Stimulated activated naive CD8-positive, alpha-beta T cell treated with anti-CD3 and anti-CD28 coated beads, Interleukin-15, Interleukin-2, amounts not matched to agents 100 U/mL and 50 U/mL, for 24 hours (primary cell): ENCODE measurements around the gene PLXNC1.

Source experiments
- ATAC-seq: fragments of 150-1000 bp; cut with Tn5 transposase; one replicate; pipeline ENCODE4 v1.10.0; 2021
- DNase-seq: peaks from one replicate; pipeline ENCODE4 v3.0.0; 2021

Gene PLXNC1

DNA sequence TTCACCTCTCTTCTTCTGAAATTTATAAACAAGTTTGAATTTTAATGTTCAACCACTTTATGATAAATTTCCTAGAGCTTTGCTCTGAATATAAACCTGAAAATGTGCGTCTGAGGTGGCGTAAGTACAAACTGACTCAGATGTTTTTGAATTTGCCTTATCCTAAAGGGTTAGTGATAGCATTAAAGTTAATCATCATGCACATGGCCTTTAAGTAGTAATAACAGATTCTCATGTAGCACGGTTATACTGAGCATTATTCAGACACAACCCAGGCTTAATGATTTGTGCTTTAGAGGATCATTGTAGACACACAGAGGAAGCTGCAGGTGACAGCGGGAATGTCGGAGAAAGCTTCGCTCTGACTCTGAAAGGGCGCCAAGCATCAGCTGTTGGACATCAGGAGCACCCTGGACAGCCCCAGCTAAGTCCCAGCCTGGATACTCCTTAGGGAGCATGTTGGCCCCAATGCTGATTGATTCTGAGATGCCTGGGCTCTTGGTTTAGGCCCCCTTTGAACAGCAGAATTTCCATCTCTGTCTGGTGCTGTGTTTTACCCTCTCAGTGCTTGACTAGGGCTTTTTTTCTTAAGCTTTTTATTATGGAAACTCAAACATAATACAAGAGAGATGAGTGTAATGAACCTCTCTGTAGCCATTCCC is 91.1 kb downstream of the PLXNC1 start:
- ATAC-seq = no peak
- DNase-seq = no peak

DNA sequence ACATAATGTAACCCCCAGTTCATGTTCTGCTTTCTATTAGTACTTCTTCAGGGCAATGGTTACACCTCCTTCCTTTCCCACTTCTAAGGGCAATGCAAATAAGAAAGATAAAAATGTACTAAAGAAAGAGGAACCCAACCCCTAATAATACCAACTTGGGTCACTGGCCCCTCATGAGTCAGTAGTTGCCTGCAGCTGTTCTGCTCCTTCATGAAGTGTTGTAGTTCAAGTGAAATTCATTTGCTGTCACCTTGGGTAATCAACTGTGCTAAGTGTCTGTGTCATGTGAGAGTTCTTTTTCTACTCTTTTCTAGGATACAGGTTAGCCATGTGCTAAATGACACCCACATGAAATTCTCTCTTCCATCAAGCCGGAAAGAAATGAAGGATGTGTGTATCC is 91.8 kb downstream of the PLXNC1 start:
- DNase-seq = no peak
- peak; percentile 12 for ATAC-seq

DNA sequence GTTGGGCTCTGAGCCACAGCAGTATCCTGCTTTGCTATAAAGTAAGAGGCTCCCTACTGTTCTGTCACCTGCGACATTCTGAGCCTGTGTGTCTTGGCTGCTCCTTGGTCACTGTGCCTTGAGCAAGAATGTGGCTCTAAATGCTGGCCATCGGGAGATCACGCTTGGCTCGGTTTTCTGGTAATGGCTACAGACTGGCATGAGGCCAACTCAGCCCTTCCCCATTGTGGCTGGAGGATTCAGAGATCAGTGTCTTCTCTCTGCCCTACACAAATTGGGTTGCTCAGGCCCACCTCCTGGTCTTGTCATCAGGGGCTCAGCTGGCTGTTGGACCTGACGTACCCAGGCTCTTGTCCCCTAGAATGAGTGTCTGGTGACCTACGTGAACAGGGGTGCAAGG is 94.5 kb downstream of the PLXNC1 start:
- ATAC-seq = no peak
- no peak for DNase-seq

DNA sequence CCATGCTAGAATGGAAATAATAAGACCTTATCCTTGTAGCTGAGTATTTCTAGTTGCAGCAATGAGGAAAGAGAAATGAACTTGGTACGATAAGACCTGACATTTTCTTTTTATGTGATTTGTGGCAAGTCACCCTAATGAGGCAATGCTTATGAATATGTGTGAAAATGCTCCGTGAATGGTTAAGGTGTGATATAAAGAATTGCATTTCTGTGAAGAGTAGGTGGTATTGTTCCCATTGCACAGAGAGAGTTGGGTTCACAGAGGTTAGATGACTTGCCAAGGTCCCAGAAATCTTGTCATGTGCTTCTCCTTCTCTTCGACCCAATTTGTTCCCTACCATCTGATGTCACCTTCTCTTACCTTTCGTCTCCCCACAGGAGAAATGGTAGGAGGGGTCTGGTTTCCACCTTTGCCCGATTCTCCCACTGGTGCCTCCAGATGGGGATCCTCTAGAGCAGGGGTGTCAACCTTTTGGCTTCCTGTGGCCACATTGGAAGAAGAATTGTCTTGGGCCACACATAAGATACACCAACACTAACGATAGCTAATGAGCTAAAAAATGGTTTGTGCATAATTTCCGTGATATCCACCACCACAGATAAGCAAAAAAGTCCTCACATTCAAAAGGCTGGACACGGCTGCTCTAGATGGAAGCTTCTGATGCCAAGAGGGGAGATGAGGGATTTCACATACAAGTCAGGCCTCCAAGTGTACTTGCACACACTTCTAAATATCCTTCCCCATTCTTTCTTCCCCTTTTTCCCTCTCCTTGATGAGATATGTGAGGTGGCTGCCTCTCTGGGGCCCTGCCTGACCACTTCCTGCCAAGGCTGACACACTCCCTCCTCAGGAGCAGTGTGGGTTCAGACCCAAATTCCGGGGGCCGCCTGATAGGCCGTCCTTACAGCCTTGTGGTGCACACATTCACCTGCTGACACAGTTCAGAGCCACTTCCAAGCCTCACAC is 96.1 kb downstream of the PLXNC1 start:
- DNase-seq = peak; percentile 75
- ATAC-seq = peak; percentile 94

DNA sequence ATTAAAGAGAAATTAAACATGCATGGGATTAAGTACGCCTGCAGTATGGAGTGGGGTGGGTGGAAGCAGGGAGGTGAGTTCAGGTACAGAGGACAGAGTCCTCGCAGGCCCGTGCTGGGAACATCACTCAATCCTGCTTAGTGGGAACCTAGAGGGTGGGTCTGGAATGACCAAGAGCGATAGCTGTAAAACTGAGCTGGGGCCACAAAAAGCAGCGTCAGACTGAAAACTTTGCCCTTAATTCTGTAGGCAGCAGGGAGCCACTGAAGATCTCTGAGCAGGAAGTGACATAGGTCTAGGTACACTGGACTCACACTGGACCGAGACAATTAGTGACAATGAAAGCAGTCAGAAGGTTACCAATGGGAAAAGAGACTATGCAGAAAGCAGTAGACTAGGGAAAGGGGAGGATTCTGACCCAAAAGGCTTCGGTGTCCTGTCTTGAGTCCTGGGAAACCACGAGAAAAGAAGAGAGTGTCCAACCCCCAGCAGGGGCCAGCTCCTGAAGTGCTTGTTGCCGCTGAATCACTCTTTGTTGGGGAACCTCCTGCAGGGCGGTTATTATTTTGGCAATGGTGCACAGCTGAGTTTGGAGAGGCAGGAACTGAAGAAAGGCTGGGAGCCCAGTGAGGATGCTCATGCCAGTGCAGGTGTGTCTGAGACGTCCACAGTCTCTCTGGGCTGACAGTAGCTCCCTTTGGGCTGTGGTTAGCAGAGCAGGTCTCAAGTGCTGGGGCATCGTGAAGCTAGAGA is 97.4 kb downstream of the PLXNC1 start:
- DNase-seq (no peak), ATAC-seq (no peak)

DNA sequence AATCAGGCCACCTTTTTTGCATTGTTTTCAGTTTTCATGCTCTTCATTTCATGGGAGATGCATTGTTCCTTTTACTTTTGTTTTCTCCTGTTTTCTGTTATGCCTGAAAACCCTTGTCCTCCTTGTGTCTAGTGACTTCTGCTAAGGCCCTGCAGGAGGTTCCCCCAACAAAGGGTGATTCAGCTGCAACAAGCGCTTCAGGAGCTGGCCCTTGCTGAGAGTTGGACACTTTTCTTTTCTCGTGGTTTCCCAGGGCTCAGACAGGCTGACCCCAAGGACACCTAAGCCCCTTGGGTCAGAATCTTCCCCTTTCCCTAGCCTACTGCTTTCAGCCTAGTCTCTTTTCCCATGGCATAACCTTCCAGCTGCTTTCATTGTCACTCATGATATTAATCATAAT is 98.9 kb downstream of the PLXNC1 start:
- DNase-seq (no peak), ATAC-seq (no peak)

DNA sequence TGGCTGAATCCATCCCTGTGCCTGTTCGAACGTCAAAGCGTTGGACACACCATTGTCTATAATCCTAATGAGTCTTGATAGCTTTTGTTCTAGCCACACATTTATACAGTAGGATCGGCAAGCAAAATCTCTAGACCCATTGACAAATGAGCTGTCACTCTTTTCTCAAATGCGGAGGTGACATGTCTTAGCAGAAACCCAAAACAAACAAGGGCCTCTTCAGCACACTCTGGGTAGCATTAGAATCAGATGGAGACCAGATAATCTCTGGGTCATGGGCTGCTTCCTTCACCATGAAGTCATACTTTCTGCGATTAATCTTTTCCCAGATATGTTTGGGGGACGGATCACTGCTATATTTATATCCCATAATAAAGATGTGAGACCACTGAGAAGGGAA is 100.2 kb downstream of the PLXNC1 start:
- ATAC-seq (no peak), DNase-seq (no peak)

DNA sequence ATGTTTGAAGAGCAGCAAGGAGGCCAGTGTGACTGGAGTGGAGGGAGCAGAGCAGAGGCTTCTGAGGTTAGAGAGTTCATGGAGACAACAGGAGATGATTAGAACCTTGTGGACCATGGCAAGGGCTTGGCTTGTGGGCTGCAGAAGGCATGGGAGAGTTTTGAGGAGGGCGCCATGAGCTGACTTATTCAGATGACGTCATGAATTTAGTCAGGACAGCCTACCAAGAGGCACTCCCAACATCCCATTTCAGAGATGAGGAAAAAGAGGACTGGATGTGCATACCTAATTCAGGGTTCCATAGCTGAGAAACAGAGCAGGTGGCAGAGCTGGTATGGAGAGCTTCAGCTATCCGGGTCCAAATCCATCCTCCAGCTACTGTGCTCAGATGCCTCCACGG is 101.8 kb downstream of the PLXNC1 start:
- DNase-seq (no peak), ATAC-seq (no peak)

DNA sequence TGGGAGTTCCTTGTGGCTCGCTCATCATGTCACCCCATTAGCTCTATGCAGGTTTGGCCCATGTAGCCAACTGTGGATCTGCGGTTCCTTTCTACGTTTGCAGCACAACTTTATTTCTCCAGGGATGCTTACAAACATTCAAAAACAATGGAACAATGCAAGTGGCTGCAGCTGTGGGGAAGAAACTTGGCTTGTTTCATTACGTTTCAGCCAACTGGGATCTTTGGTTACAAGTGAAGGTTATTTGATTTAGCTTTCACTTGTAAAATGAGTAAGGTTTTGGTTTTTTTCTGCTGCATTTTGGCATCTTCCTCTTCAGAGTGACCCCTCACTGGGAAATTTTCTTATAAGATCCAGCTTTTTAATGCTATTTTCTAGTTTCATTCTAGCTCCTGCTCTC is 105.9 kb downstream of the PLXNC1 start:
- no peak for ATAC-seq

DNA sequence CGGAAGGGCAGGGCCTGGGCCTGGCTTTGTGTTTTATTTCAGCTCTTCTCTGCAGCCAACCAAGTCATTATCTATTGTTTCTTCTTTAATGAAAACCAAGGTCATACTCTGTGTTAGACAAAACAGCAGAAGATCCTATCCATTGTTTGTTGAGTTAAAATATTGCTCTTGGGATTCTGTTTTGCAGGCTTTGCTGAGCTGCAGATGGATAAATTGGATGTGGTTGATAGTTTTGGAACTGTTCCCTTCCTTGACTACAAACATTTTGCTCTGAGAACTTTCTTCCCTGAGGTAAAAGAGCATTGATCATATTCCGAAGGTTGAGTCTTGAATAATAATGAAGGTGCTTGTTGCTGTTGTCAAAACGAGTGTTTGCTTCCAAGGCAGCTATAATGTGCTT is 106.6 kb downstream of the PLXNC1 start:
- no peak for ATAC-seq
- DNase-seq = no peak

More for the DNA sequence above, 105.9 kb downstream of the PLXNC1 start:
- DNase-seq = no peak

DNA sequence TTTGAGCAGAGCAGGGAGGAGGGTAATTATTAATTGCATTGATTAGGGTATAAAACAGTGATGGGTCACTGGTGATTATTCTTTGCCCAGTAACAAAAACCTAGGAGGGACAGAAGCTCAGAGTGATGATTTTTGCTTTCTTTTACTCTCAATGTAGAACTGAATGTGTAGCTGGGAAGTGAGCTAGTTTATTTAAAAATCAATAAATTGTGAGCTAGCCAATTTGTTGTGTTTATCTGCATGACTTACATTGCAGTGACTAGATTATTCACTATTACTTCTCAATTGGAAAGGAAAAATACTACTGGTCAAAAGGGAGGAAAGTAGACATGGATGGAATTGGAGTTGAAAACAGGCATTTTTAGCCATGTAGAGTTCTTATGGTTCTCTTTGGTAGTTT is 107.1 kb downstream of the PLXNC1 start:
- DNase-seq = no peak
- no peak for ATAC-seq

DNA sequence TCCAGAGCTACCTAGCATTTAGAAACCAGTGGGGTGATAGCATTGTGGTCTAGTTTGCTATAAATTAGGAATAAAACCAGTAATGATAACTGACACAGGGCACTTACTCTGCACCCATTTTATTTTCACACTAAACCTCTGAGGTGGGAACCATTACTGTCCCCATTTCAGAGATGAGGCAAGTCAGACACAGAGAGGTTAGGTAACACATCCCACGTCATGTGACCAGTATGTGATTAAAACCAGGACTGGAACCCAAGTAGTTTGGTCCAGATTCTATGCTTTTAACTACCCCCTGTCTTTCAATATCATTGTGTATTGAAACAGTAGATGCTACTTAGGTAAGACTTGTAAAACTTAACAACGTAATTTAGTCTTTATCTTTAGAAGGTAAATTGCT is 110.2 kb downstream of the PLXNC1 start:
- ATAC-seq = no peak
- DNase-seq = no peak

DNA sequence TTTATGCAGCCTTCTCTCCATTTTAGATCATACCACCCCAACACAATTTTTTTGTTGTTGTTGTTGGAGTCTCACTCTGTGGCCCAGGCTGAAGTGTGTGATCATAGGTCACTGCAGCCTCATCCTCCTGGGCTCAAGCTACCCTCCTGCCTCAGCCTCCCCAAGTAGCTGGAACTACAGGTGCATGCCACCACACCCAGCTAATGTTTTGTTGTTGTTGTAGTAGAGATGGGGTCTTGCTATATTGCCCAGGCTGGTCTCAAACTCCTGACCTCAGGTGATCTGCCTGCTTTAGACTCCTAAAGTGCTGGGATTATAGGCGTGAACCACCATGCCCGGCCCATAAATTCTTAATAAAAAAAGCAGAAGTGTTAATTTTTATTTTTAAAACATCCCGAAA is 111.6 kb downstream of the PLXNC1 start:
- ATAC-seq = no peak
- no peak for DNase-seq

DNA sequence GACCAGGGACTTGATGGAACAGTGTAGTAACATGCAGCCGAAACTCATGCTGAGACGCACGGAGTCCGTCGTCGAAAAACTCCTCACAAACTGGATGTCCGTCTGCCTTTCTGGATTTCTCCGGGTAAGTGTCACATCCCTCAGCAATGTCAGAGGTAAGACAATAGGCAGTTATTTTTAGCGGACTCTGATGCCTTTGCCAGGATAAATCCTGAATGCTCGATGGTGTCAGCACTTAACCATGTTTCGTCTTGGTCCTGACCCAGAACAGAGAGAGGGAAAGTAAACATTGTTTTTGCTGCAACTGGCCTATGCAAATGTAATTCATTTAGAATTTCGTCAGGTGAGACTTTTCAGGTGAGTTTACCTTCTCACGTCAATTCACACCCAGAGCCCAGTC is 112.3 kb downstream of the PLXNC1 start:
- no peak for DNase-seq

DNA sequence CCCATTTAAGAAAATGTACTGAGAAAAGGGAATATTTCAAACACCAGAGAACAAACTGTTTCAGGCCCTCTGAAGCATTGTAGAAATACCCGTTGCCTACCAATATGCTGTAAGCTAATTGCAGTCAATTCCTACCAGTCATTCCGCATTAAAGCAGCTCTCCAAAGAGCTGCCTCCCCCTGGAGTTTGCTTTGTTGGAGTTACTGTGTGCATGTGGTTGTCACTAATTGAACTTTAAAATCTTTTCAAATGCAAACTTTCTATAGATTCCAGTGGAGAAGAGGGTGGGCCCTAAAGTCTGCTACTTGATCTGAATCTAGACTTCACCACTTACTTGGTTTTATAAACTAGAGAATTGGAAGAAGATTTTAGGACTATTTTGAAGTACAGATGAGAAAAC is 112.7 kb downstream of the PLXNC1 start:
- ATAC-seq (no peak), DNase-seq (no peak)

More for the DNA sequence above, 112.3 kb downstream of the PLXNC1 start:
- ATAC-seq = no peak

DNA sequence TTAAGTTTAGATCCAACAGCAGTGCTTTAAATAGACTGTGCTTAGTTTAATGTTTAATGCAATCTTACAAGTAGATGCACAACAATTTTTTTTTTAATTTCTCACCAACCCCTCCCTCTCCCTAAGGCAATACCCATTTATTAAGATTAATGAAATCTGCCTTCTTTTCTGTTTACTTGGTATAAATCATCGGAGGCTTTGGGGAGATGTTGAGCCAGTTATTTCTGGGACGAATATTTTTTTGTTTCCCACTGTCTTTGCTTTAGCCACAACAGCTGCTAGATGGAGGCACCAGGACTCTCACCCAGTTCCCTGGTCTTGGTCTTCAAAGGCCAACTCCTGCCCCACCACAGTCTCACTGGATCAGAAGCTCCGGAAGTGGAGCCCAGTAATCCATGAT is 113.4 kb downstream of the PLXNC1 start:
- ATAC-seq = no peak
- no peak for DNase-seq

DNA sequence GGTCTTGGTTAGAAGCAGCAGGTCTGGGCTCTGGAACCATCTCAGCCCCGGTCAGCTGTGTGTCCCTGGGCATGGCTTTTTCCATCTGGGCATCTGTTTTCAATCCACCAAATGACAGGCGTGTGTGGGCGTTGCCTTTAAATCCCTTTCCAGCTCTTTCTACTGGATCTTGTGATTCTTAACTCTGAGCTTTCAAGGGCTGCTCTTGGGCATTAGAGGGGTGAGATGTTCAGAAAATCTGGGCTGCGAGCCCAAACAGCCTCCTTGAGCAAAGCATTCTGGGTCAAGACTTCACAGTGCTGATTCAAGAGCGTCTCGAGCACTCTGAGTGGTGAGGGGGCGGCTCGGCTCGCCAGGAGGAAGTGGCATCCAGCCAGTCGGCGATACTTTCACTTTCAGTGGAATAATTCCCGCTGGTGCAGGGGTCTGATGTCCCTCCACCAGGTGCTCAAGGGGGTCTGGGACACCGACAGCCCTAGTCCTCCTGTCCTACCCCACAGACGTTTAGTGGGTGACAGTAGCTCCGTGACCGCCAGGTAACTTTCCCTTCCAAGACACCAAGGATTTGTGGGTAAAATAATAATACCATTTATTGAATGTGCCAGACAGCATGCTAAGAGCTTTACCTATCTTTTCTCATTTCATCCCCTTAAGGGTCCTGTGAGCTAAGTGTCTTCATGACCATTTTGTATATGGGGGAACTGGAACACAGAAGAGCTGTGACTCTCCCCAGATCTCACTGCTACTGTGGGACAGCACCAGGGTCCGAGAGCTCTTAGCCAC is 114.0 kb downstream of the PLXNC1 start:
- ATAC-seq (peak; percentile 77), DNase-seq (peak; percentile 80)

DNA sequence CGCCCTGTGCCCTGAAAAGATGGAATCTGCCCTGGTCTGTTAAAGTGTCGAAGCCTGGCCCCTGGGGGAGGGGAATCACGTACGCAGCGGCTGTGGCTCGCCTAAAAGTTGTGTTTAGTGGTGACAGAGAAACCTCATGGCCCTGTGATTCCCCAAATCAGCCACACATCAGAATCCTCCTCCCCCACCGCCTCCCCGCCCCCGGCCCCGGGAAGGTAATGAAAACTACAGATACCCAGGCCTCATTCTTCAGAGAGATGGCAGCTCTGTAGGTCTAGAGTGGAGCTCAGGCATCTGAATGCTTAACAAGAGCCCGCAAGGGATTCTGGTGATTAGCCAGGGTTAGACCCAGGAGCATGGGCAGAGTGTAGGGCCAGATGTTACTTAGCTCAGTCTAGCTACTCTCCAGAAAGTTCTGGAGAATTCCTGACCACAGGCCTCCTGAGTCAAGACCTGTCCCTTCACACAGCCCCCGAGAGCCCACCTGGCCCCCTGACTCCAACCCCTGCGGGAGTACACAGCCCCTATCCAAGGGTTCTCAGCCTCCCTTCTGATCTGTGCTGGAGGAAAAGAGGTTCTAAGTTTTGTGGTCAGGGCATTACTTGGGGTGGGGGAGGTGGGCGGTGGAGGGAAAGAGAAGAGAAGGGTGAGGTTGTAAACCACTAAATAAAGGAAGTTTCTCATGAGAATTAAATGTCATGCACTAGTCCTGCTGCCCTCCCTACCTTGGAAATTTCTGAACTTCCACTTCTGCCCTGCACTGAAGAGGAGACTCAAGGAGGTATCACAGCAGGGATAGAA is 114.8 kb downstream of the PLXNC1 start:
- DNase-seq (peak; percentile 80), ATAC-seq (peak; percentile 76)

DNA sequence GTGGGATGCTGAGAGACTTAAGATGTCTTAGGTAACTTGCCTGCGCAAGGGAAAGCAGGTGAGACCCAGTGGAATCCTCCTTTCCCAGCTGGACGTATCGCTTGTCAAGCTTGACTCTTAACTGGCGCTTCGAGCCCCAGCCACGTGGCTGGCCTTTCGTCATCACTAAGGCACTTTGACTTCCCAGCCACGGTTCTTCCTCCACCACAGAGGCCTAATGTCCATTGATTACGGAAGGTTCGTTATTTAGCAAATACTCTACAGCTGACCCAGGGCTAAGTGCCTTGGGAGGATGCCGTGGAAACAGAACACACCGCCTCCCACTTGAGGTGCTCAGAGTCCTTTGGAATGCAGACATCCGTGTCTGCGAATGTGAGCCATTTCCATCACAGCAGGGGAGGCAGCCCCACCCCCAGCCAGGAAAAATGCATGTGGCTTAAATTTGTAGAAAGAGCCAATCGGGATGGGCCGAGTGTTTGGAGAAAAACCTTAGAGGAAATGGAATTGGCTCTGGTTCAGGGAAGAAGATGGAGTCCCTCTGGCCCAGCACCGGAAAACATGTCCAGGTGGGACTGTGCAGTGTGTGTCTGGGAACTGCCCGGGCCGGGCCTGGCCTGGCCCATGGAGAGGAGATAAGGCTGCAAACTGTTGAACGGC is 115.7 kb downstream of the PLXNC1 start:
- DNase-seq (no peak), ATAC-seq (no peak)

DNA sequence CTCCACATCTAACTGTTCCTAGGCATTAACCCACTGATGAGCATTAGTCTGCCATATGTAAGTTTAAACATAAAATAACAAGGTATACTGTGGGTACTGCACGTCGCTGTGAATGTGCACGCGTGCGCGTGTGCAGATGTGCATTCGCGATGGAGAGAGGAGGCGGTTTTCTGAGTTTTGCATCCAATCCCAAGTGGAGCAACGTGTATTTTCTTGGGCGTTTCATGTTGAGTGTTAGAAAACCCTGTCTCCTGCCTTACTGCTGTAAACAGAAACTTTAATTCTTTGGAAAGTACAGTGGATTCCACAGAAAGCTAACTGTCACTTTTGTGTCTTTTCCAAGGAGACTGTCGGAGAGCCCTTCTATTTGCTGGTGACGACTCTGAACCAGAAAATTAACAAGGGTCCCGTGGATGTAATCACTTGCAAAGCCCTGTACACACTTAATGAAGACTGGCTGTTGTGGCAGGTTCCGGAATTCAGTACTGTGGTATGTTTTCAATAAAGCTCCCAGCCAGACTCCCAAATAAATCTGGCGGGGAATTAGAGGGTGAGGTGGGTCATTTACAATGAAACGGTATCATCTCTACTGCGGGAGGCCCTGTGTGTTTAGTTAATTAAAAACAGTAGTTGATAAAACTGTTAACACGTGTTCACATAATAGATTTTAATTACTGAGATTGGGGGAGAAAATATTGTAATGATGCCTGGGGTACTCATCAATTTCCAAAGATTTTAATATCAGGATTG is 116.5 kb downstream of the PLXNC1 start:
- ATAC-seq = no peak
- no peak for DNase-seq
